HG02840 (cell line): Measurements from ENCODE around the gene PLOD1.
"Not testable (repeated sequence)": the region's sequence is repeated elsewhere in the genome, so short reads cannot be mapped to it uniquely, and the experiment has no call there.

ENCODE experiments used
- ATAC-seq: cut with Tn5 transposase; IDR thresholded peaks from one replicate; pipeline ENCODE4 v1.9.1; 2021; ENCODE audit warnings: mild to moderate bottlenecking, moderate library complexity, moderate number of reproducible peaks; ENCODE audit not compliant: unreplicated experiment, low FRiP score

PLOD1 gene

DNA sequence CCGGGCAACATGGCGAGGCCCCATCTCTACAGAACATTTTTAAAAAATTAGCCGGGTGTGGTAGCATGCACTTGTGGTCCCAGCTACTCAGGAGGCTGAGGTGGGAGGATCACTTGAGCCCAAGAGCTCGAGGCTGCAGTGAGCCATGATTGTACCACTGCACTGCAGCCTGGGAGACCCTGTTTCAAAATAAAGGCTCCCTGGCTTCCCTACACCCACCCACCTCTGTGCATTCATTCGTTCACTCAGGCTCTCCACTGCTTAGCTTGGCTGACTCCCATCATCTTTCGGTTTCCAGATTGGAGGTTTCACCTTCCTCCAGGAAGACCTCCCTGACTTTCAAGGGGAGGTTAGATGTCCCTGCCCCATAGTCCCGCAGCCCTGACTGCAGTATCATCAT is 22.5 kb upstream of the PLOD1 start:
- ATAC-seq: no peak

GRCh38 chr1:11912482-11913216 is 21.9 kb upstream of the PLOD1 start:
- ATAC-seq: not testable (repeated sequence)

GRCh38 chr1:11913291-11913690 is 21.2 kb upstream of the PLOD1 start:
- ATAC-seq: no peak

DNA sequence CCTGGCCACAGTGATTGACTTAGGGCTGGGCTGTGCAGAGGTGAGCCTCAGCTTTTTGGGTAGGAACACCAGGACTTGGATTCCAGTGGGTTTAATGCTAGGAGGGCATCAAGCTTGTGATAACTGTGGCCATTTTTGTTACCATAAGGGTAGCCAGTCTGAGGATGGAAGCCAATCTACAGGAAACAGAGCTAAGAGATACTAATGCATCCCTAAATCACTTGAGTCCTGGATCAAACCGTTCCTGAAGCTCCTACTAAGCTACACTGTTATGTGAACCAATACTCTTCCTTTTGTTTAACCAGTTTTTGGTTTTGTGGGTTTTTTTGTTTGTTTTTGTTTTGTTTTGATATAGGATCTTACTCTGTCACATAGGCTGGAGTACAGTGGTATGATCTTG is 20.5 kb upstream of the PLOD1 start:
- ATAC-seq: no peak

- no peak for ATAC-seq
These were observed 15.6 kb upstream of the PLOD1 start for GRCh38 chr1:11918799-11919519.

- no peak for ATAC-seq
These were observed 14.9 kb upstream of the PLOD1 start for GRCh38 chr1:11919621-11920020.

- no peak for ATAC-seq
These were observed 14.1 kb upstream of the PLOD1 start for GRCh38 chr1:11920239-11920903.

GRCh38 chr1:11921022-11921421 is 13.5 kb upstream of the PLOD1 start:
- no peak for ATAC-seq

GRCh38 chr1:11923069-11923826 is 11.3 kb upstream of the PLOD1 start:
- no peak for ATAC-seq

DNA sequence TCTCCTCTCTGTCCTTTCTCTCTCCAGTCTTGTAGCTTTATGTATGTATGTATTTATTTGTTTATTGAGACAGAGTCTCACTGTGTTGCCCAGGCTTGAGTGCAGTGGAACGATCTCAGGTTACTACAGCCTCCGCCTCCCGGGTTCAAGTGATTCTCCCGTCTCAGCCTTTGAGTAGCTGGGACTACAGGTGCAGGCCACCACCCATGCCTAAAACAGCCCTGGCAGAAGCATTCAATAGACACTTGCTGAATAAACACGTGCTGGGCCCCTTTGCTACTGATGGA is 10.7 kb upstream of the PLOD1 start:
- no peak for ATAC-seq

- no peak for ATAC-seq
These were observed 10.0 kb upstream of the PLOD1 start for GRCh38 chr1:11924334-11925195.

DNA sequence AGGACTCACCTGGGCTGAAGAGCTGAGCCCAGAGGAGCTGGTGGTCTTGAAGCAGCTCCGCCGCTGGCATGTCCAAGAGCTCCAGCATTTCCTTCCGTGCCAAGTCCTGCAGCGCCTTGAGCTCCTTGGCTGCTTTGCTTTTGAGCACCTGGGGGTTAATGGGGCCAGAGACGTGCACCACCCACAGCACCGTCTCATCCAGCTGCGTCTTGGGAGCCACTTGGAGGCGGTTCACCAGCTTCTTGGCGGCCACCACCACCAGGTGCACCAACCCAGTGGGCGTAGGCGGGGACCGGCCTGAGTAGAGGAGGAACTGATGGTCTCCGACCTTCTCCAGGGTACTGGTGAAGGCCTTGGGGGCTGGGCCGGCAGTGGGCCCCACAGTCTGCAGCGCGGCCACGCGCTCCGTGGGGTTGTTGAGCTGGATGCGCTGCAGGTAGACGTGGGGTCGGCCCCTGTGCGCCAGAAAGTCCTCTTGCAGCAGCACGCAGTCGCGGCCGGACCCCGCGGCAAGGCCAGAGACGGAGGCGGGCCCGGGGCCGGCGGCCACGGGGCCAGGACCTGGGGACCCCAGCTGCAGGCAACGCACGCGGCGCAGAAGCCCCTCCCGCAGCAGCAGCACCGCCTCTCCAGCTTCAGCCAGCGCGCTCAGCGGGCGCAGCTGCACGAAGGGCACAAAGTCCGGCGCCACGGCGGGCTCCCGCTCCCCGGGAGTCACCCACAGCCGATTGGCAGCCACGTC is 9.2 kb upstream of the PLOD1 start:
- not testable (repeated sequence) for ATAC-seq

DNA sequence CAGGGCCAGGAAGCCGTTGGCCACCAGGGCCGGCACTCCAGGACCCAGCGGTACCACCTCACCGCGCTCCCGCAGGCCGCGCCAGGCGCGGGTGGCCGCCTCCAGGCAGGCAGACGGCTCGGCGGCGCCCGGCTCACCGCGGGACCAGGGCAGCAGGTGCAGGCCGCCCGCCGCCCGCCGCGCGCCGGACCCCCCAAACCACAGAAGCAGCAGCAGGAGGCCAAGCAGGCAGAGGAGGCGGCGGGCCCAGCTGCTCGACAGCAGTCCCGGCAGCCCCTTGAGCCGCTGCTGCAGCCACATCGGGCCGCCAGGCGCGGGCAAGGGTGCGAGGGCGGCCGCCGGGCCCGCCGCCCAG is 8.6 kb upstream of the PLOD1 start:
- ATAC-seq: no peak

- ATAC-seq: no peak
These were observed 6.5 kb upstream of the PLOD1 start for GRCh38 chr1:11927866-11928592.

GRCh38 chr1:11929849-11930248 is 4.7 kb upstream of the PLOD1 start:
- ATAC-seq: no peak

DNA sequence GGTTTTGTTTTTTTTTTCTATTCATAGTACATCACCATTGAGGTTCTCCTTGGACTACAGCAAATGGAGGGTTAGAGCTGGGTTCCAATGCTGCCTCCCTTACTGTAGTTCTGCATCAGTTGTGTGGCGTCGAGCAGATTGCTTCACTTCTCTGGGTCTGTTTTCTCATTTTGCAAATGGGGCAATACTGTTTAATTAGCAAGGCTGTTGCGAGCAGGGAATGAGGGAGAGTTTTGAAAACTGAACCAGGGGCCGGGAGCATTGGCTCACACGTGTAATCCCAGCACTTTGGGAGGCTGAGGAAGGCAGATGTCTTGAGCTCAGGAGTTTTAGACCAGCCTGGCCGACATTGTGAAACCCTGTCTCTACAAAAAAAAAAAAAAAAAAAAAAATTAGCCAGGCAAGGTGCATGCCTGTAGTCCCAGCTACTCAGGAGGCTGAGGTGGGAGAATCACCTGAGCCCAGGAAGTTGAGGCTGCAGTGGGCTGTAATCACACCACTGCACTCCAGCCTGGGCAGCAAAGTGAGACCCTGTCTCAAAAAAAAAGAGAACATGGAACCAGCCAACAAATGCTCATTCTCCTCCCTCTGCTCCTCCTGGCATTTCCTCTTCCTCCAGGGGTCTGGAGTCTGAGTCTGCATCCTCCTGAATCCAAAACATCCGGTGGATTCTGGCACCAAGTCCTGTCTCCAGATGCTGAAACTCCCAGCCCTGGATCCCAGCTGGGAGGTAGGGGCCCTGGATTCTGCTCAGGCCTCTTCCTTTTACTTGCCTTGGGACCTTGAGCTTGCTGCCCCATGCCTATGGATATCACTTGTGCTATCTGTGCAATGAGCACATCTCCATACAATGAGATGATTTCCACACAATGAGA is 3.7 kb upstream of the PLOD1 start:
- no peak for ATAC-seq

DNA sequence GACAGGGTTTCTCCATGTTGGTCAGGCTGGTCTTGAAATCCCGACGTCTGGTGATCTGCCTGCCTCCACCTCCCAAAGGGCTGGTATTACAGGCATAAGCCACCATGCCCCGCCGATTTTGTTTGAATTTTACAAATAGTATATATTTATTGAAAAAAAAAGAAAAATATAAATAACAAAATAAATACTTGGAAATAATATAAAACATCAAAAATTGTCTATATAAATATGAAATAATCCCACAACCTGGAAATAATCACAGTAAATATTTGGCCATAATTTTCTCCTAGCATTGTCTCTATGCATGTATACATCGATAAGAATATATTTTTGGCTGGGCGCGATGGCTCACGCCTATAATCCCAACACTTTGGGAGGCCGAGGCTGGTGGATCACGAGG is 2.7 kb upstream of the PLOD1 start:
- ATAC-seq: no peak

DNA sequence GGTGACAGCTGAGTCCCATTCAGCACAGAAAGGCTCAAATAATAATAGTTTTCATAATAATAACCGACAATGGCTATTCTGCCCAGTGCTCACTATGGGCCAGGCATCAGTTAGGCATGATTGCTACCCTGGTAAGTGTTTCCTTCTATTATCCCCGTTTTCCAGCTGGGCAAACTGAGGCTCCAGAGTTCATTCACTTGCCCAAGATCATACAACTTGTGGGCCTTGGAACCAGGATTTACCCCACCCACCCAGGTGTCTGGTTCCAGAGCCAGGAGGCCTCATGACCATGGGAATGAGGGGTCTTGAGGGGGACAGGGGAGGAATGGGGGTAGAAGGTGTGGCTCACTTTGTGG is 518 bp downstream of the PLOD1 start:
- no peak for ATAC-seq
